ENCODE measurements around the gene RBKS.

RBKS gene

GRCh38 chr2:27912512-27912911 lies 22.3 kb upstream of the RBKS start:
- no peak overlapping the region for H3K9ac ChIP-seq (ENCODE audit: low read length)
- no peaks in the 10 kb centered on the region for H3K4me1 ChIP-seq (ENCODE audit: low read length)
- no peak overlapping the region for H2AFZ ChIP-seq (ENCODE audit: low read depth, low read length)
- H3K27ac ChIP-seq (ENCODE audit: low read length): no peak overlapping the region
- no peaks in the 10 kb centered on the region for H3K9me3 ChIP-seq (ENCODE audit: insufficient read depth, low read length)
- H3K36me3 ChIP-seq (replicated peaks; ENCODE audit: low read depth, low read length): no peaks in the 10 kb centered on the region
- H3K4me3 ChIP-seq (ENCODE audit: low read length): no peak overlapping the region
- H3K27me3 ChIP-seq (ENCODE audit: low read depth, low read length): no peaks in the 10 kb centered on the region
- no peak overlapping the region for H3K4me2 ChIP-seq (ENCODE audit: low read length)
- H3K79me2 ChIP-seq (ENCODE audit: low read length): no peaks in the 10 kb centered on the region
- H4K20me1 ChIP-seq (ENCODE audit: insufficient read depth, low read length): no peaks in the 10 kb centered on the region
- no peak for TF ChIP-seq CTCF (IDR thresholded peaks at IDR 0.05; ENCODE audit: low read depth, low read length)
- TF ChIP-seq EZH2phosphoT487 (IDR thresholded peaks at IDR 0.05; ENCODE audit: low read depth): no peak

- Histone ChIP-seq H3K4me1 (ENCODE audit: low read length) (no peaks in the 10 kb centered on the region), H3K27me3 (ENCODE audit: low read depth, low read length) (no peaks in the 10 kb centered on the region), H3K36me3 (replicated peaks; ENCODE audit: low read depth, low read length) (no peaks in the 10 kb centered on the region), H3K4me3 (ENCODE audit: low read length) (no peak overlapping the region), H3K9me3 (ENCODE audit: insufficient read depth, low read length) (no peaks in the 10 kb centered on the region), H3K9ac (ENCODE audit: low read length) (no peak overlapping the region), H4K20me1 (ENCODE audit: insufficient read depth, low read length) (no peaks in the 10 kb centered on the region), H3K79me2 (ENCODE audit: low read length) (no peaks in the 10 kb centered on the region), H3K27ac (ENCODE audit: low read length) (no peak overlapping the region), H2AFZ (ENCODE audit: low read depth, low read length) (no peak overlapping the region), H3K4me2 (ENCODE audit: low read length) (no peak overlapping the region)
- TF ChIP-seq EZH2phosphoT487 (IDR thresholded peaks at IDR 0.05; ENCODE audit: low read depth): no peak
- no peak for TF ChIP-seq CTCF (IDR thresholded peaks at IDR 0.05; ENCODE audit: low read depth, low read length)
Observed at GRCh38 chr2:27911458-27912210, 21.4 kb upstream of the RBKS start.

- Histone ChIP-seq H3K9me3 (ENCODE audit: insufficient read depth, low read length) (no peaks in the 10 kb centered on the region), H3K4me1 (ENCODE audit: low read length) (no peaks in the 10 kb centered on the region), H4K20me1 (ENCODE audit: insufficient read depth, low read length) (0 out of 2 replicates have a peak, but pooled peaks cover 3% of the 10 kb centered on the region), H3K4me2 (ENCODE audit: low read length) (no peak overlapping the region), H3K36me3 (replicated peaks; ENCODE audit: low read depth, low read length) (no peaks in the 10 kb centered on the region), H3K27ac (ENCODE audit: low read length) (no peak overlapping the region), H3K27me3 (ENCODE audit: low read depth, low read length) (no peaks in the 10 kb centered on the region), H2AFZ (ENCODE audit: low read depth, low read length) (no peak overlapping the region), H3K79me2 (ENCODE audit: low read length) (no peaks in the 10 kb centered on the region), H3K4me3 (ENCODE audit: low read length) (no peak overlapping the region), H3K9ac (ENCODE audit: low read length) (no peak overlapping the region)
- TF ChIP-seq CTCF (IDR thresholded peaks at IDR 0.05; ENCODE audit: low read depth, low read length) (no peak), EZH2phosphoT487 (IDR thresholded peaks at IDR 0.05; ENCODE audit: low read depth) (no peak)
Observed at GRCh38 chr2:27909901-27910300, 19.7 kb upstream of the RBKS start.

GRCh38 chr2:27907547-27907946 lies 17.4 kb upstream of the RBKS start:
- Histone ChIP-seq H3K4me2 (ENCODE audit: low read length) (no peak overlapping the region), H3K9ac (ENCODE audit: low read length) (no peak overlapping the region), H3K4me3 (ENCODE audit: low read length) (no peak overlapping the region), H3K79me2 (ENCODE audit: low read length) (no peaks in the 10 kb centered on the region), H3K9me3 (ENCODE audit: insufficient read depth, low read length) (no peaks in the 10 kb centered on the region), H3K36me3 (replicated peaks; ENCODE audit: low read depth, low read length) (no peaks in the 10 kb centered on the region), H4K20me1 (ENCODE audit: insufficient read depth, low read length) (0 out of 2 replicates have a peak, but pooled peaks cover 3% of the 10 kb centered on the region), H3K4me1 (ENCODE audit: low read length) (no peaks in the 10 kb centered on the region), H2AFZ (ENCODE audit: low read depth, low read length) (no peak overlapping the region), H3K27me3 (ENCODE audit: low read depth, low read length) (no peaks in the 10 kb centered on the region), H3K27ac (ENCODE audit: low read length) (no peak overlapping the region)
- TF ChIP-seq EZH2phosphoT487 (IDR thresholded peaks at IDR 0.05; ENCODE audit: low read depth) (no peak), CTCF (IDR thresholded peaks at IDR 0.05; ENCODE audit: low read depth, low read length) (no peak)
